HUES6 (cell line): ENCODE measurements around the gene ART5.

Experiments used
- H3K27ac ChIP-seq: 2 replicates; pipeline ENCODE4 v1.7.0; 2013; ENCODE audit warnings: low read depth, mild to moderate bottlenecking, low read length, inconsistent platforms
- H3K27me3 ChIP-seq: 2 replicates; pipeline ENCODE4 v1.6.1; 2013; ENCODE audit warnings: low read length; ENCODE audit not compliant: control insufficient read depth, insufficient read depth
- H3K36me3 ChIP-seq: 2 replicates; pipeline ENCODE4 v1.6.1; 2013; ENCODE audit warnings: low read length; ENCODE audit not compliant: control insufficient read depth, insufficient read depth
- H3K4me1 ChIP-seq: 2 replicates; pipeline ENCODE4 v1.6.1; 2013; ENCODE audit warnings: low read length; ENCODE audit not compliant: control insufficient read depth, insufficient read depth
- H3K4me3 ChIP-seq: 2 replicates; pipeline ENCODE4 v1.5.1; 2013; ENCODE audit warnings: low read depth, low read length
- H3K9ac ChIP-seq: one replicate; pipeline ENCODE4 v1.6.1; 2013; ENCODE audit warnings: mild to moderate bottlenecking, low read length
- H3K9me3 ChIP-seq: 2 replicates; pipeline ENCODE4 v1.6.1; 2013; ENCODE audit warnings: low read depth, low read length; ENCODE audit not compliant: control insufficient read depth, insufficient read depth

The ART5 gene

DNA sequence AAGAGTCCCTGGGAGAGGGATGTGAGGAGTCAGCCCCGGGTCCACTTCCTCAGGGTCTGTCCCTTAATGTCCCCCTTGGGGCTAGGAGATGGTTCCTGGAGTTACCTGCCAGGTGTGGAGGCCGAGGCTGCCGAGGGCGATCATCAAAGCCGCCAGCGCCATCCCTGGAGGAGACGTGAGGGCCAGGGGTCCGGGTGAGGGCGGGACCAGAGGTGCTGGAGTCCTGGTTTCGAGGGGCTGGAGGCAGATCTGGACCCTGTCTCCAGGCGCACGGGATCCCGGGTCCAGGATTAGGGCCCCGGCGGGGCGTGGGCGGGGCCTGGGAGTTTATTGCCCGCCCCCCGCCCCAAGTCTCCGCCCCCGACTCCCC lies at the start of gene ART5:
Gene ART5, minus strand, starts transcription at position 292 of the 370 bp plus-strand sequence. Its CDS starts 130 bp downstream, at position 162.
- peak within 1 kb of the TSS; percentile 83 for H3K27ac ChIP-seq
- H3K9ac ChIP-seq, result peak within 1 kb of the TSS; percentile 78
- H3K27me3 ChIP-seq, result peaks cover 7% of the 10 kb centered on the region; the same call in 1 of the 2 replicates
- H3K4me3 ChIP-seq, result peak within 1 kb of the TSS; percentile 77
- peaks cover 9% of the 10 kb centered on the region for H3K9me3 ChIP-seq
- H3K4me1 ChIP-seq, result peaks cover 15% of the 10 kb centered on the region; the same call in 1 of the 2 replicates
- no peaks in the 10 kb centered on the region for H3K36me3 ChIP-seq

GRCh38 chr11:3686751-3687150 lies 45.0 kb upstream of the ART5 start:
- no peak overlapping the region for H3K9ac ChIP-seq
- H3K9me3 ChIP-seq, result no peaks in the 10 kb centered on the region
- no peaks in the 10 kb centered on the region for H3K27me3 ChIP-seq
- peaks cover 91% of the 10 kb centered on the region for H3K36me3 ChIP-seq
- no peak overlapping the region for H3K4me3 ChIP-seq
- H3K27ac ChIP-seq, result no peak overlapping the region
- no peaks in the 10 kb centered on the region for H3K4me1 ChIP-seq

GRCh38 chr11:3685923-3686322 lies 44.1 kb upstream of the ART5 start:
- Histone ChIP-seq H3K36me3 (peaks cover 91% of the 10 kb centered on the region), H3K4me3 (no peak overlapping the region), H3K4me1 (no peaks in the 10 kb centered on the region), H3K27ac (no peak overlapping the region), H3K27me3 (no peaks in the 10 kb centered on the region), H3K9me3 (no peaks in the 10 kb centered on the region), H3K9ac (no peak overlapping the region)

DNA sequence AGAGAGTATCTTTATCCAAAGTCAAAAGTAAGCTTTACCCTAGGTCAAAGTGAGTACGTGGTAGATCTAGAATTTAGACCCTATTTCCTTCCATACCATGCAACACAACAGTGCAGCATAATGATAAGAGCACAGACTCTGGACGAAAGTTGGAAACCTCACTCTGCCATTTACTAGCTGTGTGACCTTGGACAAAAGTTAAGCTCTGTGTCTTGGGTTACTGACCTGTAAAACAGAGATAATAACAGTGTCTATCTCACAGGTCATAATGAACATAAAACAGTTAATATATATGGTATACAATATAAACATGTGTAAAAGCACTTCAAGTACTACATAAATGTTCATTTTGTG lies 43.0 kb upstream of the ART5 start:
- H3K36me3 ChIP-seq, result peaks cover 91% of the 10 kb centered on the region
- H3K4me1 ChIP-seq, result no peaks in the 10 kb centered on the region
- no peak overlapping the region for H3K9ac ChIP-seq
- H3K27me3 ChIP-seq, result no peaks in the 10 kb centered on the region
- no peak overlapping the region for H3K27ac ChIP-seq
- no peak overlapping the region for H3K4me3 ChIP-seq
- H3K9me3 ChIP-seq, result no peaks in the 10 kb centered on the region

- H3K27ac ChIP-seq, result no peak overlapping the region
- no peaks in the 10 kb centered on the region for H3K9me3 ChIP-seq
- no peak overlapping the region for H3K9ac ChIP-seq
- H3K36me3 ChIP-seq, result peaks cover 91% of the 10 kb centered on the region
- no peak overlapping the region for H3K4me3 ChIP-seq
- H3K4me1 ChIP-seq, result no peaks in the 10 kb centered on the region
- no peaks in the 10 kb centered on the region for H3K27me3 ChIP-seq
These were observed 42.5 kb upstream of the ART5 start for GRCh38 chr11:3684129-3684818.

DNA sequence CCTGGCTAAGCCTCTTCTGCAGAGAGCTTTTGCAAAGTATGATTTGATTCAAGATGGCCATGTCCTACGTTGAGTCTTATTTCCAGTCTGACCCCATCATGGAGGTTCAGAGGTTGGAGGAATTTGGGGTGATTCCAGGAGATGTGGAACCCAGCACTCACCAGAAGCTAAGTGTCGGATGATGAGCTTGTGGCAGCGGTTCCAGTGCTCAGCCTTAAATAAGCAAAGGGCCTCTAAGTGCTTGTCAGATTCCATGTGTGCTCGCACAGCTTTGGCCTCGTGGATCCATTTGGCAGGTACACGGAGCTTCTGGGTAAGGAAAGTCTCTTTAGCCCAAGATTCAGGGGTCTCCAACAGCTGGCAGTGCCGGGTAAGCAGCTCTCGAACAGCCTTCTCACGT lies 41.2 kb upstream of the ART5 start:
- Histone ChIP-seq H3K36me3 (peaks cover 98% of the 10 kb centered on the region), H3K27ac (no peak overlapping the region), H3K9ac (no peak overlapping the region), H3K4me3 (no peak overlapping the region), H3K27me3 (no peaks in the 10 kb centered on the region), H3K4me1 (no peaks in the 10 kb centered on the region), H3K9me3 (no peaks in the 10 kb centered on the region)

DNA sequence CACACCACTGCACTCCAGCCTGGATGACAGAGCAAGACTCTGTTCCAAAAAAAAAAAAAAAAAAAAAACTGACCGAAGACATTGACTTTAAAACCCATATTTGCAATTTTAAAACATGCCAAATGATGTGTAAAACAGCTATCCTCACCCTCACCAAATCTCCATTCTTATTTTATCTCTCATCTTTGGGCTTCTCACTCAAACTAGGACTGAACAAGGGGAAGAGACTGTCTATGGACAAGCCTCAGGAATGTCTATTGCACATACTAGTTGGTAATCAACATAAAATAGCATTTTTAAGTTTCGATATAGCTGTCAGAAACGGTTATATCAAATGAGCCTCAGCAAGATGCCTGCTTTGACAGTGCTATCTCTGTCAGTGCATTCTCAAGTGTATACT lies 37.3 kb upstream of the ART5 start:
- H3K9ac ChIP-seq, result no peak overlapping the region
- no peak overlapping the region for H3K27ac ChIP-seq
- no peaks in the 10 kb centered on the region for H3K27me3 ChIP-seq
- H3K36me3 ChIP-seq, result peaks cover 96% of the 10 kb centered on the region
- no peaks in the 10 kb centered on the region for H3K9me3 ChIP-seq
- H3K4me1 ChIP-seq, result no peaks in the 10 kb centered on the region
- H3K4me3 ChIP-seq, result no peak overlapping the region

- peaks cover 9% of the 10 kb centered on the region; the same call in 1 of the 2 replicates for H3K4me1 ChIP-seq
- no peaks in the 10 kb centered on the region for H3K27me3 ChIP-seq
- peaks cover 90% of the 10 kb centered on the region for H3K36me3 ChIP-seq
- H3K27ac ChIP-seq, result no peak overlapping the region
- no peaks in the 10 kb centered on the region for H3K9me3 ChIP-seq
- H3K4me3 ChIP-seq, result no peak overlapping the region
- no peak overlapping the region for H3K9ac ChIP-seq
These were observed 34.2 kb upstream of the ART5 start for GRCh38 chr11:3675971-3676370.

GRCh38 chr11:3674189-3674588 lies 32.4 kb upstream of the ART5 start:
- Histone ChIP-seq H3K36me3 (peaks cover 82% of the 10 kb centered on the region), H3K9me3 (no peaks in the 10 kb centered on the region), H3K4me3 (no peak overlapping the region), H3K27me3 (no peaks in the 10 kb centered on the region), H3K27ac (no peak overlapping the region), H3K4me1 (peaks cover 9% of the 10 kb centered on the region; the same call in 1 of the 2 replicates), H3K9ac (no peak overlapping the region)

- Histone ChIP-seq H3K9ac (peak within 1 kb of the TSS; percentile 15), H3K36me3 (peaks cover 65% of the 10 kb centered on the region), H3K9me3 (no peaks in the 10 kb centered on the region)
These were observed 29.8 kb upstream of the ART5 start, which contains the start of gene CHRNA10 for GRCh38 chr11:3671334-3672254. TSS of gene CHRNA10 (minus strand) at chr11:3671384. CDS start at chr11:3671312, 72 bp downstream.

GRCh38 chr11:3669742-3670183 lies 28.0 kb upstream of the ART5 start:
- Histone ChIP-seq H3K9me3 (no peaks in the 10 kb centered on the region), H3K4me3 (no peak overlapping the region), H3K9ac (no peak overlapping the region), H3K4me1 (peaks cover 9% of the 10 kb centered on the region; the same call in 1 of the 2 replicates), H3K27me3 (no peaks in the 10 kb centered on the region), H3K36me3 (peaks cover 62% of the 10 kb centered on the region), H3K27ac (no peak overlapping the region)

More at GRCh38 chr11:3671334-3672254, 29.8 kb upstream of the ART5 start, which contains the start of gene CHRNA10:
- H3K4me1 ChIP-seq, result peaks cover 9% of the 10 kb centered on the region; the same call in 1 of the 2 replicates
- no peak within 1 kb of the TSS for H3K27ac ChIP-seq
- H3K27me3 ChIP-seq, result no peaks in the 10 kb centered on the region
- no peak within 1 kb of the TSS for H3K4me3 ChIP-seq
